HL-60/S4 treated with phorbol 12-myristate 13-acetate at 8.2 ng/mL for 4 days and 3 days (cell line): Measurements from ENCODE around the gene NGEF.
"Not testable (repeated sequence)": the region's sequence is repeated elsewhere in the genome, so short reads cannot be mapped to it uniquely, and the experiment has no call there.

ENCODE experiments used
- in situ Hi-C: fragments of 300-500 bp; cut with MboI; formaldehyde crosslinking; loops from 2 replicates; pipeline ENCODE4 v1.15.0; 2022; ENCODE audit warnings: low sequenced_read_pairs

The NGEF gene

DNA sequence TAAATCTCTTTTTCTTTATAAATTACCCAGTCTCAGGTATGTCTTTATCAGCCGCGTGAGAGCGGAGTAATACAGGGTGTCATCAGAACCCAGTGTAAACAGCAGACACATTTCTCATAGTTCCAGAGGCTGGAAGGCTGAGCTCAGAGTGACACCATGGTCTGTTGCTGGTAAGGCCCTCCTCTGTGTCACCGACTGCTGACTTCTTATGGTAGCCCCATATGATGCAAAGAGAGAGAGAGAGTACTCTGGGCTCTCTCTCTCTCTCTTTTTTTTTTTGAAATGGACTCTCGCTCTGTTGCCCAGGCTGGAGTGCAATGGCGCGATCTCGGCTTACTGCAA, 83.0 kb downstream of the NGEF start:
- in situ Hi-C loops: no loop called here

DNA sequence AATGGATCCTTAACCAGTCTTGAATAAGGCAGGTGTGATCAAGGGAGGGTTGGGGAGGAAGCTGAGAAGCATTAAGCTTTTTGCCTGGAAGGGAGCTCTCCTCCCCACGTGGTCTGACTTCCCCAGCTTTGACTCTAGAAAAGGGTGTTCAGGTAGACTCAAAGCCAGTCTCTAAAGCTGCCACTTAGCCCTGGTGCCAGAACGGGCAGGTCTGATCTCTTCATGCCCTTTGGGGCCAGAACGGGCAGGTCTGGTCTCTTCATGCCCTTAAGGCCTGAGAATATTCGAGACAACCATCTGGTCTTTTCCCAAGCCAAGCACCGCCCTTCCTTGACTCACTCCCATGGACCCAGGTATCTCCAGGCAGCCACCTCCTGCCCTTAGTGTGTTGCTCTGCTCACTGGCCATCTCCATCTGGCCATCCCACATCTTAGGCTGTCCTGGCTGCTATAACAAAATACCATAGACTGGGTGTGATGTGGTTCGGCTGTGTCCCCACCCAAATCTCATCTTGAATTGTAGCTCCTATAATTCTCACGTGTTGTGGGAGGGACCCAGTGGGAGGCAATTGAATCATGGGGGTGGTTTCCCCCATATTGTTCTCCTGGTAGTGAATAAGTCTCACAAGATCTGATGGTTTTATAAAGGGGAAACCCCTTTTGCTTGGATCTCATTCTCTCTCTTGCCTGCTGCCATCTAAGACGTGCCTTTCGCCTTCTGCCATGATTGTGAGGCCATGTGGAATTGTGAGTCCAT, 83.6 kb downstream of the NGEF start:
- in situ Hi-C loops: no loop called here

DNA sequence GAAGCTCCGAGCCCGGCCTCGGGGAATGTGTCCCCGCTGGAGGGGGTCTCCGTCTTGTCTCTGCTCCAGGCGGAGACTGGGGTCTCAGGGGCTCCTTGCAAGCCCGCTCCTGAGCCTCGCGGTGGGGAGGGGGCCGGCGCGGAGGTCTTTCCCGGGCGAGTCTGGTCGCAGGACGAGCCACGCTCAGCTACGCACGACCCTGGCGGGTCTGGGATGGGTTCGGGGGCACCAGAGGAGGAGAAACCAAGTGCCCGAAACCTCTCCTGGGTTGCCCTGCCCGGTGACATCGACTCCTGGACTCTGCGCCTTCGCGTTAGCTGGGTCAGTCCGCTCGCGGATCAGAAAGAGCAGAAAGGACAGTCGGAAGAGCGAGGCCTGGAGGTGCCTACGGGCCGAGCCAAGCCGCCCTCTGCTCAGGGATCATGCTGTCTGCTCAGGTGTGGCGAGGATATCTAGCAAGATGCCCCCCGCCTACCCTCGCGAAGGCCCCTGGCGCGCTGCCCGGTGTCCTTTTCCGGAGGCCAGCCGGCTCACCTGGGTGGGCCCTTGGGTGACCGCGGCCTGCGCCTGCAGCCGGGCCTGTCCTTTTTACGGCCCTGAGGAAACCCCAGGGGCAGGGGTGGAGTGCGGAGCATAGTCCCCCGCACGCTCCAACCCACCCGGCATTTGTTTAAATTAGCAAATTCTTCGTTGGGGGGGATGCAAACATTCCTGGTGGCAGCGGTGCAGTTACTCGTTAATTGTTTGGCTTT, 84.3 kb downstream of the NGEF start:
- in situ Hi-C loops: no loop called here

DNA sequence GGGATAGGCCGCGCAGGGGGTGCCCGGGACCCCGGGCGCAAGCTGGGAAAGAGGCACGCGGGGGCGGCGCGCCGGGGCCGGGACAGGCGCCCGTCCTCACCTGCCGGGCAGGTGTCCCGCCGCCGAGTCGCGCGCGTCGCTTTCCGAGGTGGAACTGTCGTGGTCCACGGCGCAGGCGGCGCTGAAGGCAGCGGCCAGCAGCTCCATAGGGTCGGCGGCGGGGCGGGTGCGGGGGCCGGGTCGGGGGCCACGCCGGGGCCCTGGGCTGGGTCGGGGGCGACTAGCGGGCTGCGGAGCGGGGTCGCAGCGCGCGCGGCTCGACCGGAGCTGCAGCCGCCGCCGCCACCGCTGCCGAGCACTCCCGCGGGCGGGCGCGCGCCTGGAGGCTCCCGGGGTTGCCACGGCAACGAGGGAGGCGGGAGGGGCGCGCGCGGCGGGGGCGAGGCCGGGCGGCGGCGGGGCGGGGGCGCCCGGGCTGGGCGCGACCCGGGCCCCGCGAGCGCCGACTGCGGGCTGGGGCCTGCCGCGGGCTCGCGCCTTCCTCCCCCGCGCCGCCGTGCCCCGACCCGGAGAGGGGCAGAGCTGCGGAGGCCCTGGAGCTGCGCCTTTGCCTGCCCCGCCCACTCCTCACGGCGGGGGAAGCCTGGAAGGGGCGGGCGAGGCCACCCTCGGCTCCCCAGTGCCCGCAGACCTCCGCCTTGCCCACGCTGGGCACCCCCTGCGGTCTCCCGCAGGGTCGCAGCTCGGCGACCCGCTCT, 85.1 kb downstream of the NGEF start:
- in situ Hi-C loops: no loop called here

DNA sequence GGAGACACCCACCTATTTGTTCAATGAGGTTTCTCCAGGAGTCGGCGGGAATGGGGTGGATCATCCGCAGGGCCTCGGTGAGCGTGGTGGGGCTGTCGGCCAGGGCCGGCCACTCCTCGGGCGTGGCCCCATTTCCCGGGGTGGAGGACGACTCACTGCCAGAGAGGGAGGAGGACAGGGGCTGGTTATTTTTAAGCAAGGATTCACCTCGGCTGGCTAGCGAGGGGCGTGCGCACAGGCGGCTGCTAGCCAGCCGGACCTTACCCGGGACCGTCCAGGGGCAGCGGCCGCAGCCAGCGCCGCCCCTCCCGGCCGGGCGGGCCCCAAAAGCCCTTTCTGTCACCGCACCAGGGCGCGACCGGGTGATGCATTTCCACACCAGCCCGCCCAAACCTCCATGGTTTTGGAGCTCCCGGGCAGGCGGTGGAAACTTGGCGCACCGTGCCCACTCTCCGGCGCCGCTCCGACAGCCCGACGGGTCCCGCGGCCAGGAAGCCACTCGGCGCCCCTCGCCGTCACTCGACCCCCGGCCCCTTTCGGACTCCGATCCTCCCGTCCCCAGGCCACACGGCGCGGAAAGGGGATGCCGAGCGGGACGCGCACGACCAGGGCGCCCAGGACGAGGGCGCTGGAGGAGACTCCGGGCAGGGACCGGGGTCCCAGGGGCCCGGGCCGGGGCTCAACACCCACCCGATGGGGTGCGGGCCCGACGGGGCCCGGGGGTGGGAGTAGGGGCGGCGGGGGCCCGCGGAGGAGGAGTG, 85.8 kb downstream of the NGEF start:
- in situ Hi-C loops: no loop called here

DNA sequence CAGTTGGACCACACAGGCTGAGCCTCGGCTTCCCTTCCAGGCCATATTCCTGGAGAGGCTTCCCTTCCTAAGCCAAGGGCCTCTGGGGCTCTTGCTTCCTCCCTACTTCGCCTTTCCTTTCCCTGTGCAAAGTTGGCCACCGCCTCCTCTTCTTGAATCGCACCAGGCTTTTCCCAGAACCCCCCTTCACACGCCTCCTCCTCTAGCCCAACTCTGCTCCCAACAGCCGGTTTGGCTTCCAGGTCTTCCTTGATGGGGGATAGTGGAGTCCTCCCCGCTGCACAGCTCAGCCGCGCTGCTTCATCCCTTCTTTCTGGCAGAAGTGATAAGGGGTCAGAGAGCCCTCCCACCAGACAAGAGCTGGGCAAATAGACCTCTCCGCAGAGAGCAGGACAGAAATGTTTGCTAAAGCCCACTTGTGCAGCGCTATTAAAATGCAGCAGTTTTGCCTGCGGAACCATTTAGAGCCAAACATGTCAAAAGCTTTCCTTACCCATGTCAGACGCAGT, 86.6 kb downstream of the NGEF start:
- in situ Hi-C loops: no loop called here

DNA sequence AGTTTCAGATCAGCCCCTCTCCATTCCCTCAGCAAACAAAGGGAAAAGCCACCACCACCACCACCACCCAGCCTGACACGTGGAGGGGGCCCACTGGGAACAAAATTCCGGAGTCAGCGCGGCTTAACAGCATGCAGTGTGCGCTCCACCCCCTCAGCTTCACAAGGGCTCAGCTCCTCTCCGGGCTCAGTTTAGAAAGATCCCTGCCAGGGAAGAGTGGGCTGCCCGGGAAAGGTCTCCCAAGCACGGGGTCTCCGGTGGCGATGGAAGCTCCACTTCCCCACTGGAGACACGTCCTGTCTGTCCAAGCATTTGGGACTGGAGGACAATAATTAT, 87.3 kb downstream of the NGEF start:
- in situ Hi-C loops: no loop called here

DNA sequence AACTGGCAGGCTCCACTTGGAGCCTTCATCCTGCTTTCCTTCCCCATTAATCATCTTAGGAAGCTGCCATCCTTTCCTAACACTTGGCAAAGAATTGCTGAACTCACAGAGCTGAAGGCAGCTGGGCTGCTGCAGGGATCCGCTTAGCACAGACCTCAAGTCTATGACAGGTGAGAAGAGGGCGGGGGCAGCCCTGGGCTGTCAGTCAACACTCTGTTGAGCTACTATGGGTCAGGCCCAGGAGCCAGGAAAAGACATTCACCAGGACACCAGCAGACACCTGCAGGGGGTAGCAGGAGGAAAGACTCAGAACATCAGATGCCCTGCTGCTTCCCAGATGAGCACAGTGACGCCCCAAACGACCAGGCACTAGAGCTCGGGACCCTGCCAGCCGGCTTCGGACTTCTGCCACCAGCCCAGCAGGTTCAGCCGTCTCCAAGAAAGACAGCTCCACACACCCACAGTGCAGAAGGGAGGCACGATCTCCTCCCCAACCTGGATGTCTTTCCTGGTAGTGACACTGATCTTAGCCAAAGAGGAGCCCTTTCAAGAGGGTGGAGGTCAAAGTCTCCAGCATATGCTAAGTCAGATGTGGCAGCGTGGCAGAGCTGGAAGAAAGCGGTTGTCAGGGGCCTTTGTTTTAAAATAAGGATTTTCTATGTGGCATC, 87.8 kb downstream of the NGEF start:
- in situ Hi-C loops: no loop called here

DNA sequence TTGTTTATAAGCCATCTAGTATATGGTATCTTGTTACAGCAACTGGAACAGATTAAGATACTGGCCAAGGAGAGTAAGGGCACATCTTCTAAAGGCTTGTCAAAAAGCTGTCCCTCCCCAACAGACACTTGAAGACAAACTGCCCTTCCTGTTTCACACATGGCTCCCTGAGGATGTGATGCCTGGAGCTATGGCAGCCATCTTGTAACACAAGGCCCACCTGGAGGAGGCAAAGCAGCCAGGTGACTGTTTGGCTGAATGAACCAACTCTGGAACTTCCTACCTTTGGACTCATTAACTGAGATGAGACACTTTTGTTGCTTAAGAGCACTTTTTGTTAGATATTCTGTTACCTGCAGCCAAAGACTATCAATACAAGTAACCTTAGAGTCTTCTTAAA, 88.6 kb downstream of the NGEF start:
- in situ Hi-C loops: no loop called here

DNA sequence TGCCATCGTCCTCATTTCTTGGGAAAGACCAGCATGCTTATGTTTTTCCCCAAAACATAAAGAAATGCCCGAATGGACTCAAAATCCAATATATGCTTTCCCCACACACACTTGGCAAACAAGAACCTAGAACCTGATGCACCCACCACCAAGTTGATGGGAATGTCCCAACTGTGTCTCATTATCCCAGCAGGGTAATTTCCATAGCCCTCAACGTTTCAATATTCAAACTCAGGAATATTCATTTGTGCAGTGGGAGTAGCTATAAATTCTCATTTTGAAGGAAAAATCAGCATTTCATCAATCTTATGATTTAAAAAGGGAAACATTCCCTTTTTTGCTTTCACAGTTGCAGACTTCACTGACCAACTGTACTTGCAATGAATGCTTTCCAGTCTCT, 92.3 kb downstream of the NGEF start:
- in situ Hi-C loops: no loop called here

DNA sequence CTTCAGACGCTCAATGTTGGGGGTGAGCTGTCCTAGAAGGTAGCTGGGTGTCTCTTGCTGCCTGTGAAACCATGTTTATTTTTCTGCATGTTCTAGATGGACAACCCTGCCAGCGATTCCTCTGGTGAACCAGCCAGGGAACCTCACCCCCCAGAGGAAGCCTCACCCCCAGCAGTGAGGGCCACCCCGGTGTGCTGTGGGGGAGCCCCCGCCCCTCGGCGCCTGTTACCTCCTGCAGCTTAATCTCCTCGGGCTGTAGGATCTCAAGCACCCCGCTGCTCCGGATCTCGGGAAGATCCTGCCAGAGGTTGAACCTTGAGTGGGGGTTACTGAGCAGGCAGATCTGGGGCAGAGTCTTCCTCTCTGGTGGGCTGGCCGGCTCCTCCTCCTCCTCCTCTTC, 93.0 kb downstream of the NGEF start:
- in situ Hi-C loops: no loop called here

DNA sequence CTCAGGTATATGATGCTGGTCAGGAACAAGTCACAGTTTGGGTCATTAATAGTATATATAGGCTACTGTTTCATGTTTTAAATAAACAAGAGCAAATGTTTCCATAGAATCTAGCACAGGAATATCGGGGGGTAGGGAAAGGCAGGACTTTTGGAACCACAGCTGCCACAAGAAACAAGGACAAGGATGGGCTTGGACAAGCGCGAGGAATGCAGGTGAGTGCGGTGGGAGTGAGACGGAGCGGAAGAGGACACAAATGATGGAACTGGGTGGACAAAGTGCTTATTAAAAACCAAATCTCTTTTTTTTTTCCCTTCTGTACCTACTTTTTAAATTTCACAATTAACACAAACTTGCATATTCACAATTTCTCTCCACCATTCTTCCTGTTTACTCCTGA, 93.9 kb downstream of the NGEF start:
- in situ Hi-C loops: no loop called here

DNA sequence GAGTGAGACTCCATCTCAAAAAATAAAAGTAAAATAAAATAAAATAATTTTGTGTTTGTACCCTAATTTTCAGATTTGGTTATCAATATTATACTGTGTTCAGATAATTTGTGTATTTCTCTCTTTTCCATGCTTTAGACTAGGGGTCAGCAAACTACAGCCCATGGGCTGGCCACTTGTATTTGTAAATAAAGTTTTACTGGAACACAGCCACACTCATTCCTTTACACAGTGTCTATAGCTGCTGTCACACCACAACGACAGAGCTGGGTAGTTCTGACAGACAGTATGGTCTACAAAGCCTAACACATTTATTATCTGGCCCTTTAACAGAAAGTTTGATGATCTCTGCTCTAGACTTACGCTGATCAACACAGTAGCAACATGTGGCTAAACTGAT, 99.2 kb downstream of the NGEF start:
- in situ Hi-C loops: no loop called here

DNA sequence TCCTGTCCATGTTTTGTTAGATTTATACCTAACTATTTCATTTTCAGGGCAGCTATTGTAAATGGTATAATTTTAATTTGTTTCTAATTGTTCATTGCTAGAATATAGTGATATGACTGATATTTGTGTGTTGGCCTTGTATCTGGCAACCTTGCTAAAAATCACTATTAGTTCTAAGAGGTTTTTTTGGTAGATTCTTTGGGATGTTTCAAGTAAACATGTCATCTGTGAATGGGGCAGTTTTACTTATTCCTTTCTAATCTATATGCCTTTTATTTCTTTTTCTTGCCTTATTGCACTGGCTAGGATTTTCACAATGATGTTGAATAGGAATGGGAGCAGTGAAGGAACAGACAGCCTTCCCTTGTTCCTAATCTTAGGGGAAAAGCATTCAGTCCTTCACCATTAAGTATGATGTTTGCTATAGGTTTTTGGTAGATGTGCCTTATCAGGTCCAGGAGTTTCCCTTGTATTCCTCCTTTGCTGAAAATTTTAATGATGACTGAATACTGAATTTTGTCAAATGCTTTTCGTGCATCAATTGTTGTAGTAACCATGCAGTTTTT, 101.3 kb downstream of the NGEF start:
- in situ Hi-C loops: no loop called here

DNA sequence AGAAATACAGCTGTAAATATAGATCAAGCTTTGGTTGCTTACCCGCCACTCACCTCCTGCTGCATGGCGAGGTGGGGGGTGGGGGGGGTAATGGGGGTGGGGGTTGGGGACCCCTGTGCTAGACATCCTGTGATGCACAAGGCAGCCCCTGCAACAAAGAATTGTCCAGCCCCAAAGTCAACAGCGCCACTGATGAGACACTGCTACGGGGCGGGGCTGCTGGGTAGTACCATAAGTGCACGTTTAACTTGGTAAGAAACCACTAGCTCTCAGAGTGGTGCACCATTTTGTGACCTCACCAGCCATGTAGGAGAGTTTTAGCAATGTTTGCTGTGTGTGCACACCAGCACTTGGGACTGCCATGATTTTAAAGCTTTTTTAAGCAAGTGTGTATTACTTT, 102.7 kb downstream of the NGEF start:
- in situ Hi-C loops: no loop called here

DNA sequence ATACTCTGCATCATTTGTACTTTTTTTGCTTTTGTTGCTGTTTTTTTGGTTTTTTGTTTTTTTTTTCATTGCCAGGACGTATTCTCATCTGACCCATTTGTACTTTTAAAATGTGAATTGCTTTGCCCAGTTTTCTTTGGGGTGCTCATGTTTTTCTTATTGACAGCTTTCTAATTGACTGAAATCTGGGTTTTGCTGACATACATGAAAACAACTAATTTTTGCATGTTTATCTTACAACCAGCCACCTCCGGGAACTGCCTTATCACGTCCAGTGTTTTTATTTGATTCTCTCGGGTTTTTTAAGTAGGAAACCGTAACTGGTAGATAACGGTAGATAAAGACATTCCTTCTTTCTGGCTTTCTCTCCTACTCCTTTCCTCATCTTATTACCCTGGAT, 104.4 kb downstream of the NGEF start:
- in situ Hi-C loops: no loop called here

DNA sequence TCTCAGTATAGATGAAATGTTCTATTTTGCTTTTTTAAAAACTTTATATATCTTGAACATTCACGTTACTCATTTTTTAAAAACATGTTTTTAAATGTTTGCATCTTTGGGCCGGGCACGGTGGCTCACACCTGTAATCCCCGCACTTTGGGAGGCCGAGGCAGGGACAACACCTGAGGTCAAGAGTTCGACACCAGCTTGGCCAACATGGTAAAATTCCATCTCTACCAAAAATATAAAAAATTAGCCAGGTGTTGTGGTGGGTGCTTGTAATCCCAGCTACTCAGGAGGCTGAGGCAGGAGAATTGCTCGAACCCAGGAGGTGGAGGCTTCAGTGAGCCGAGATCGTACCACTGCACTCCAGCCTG, 105.4 kb downstream of the NGEF start:
- in situ Hi-C loops: not testable (repeated sequence)

DNA sequence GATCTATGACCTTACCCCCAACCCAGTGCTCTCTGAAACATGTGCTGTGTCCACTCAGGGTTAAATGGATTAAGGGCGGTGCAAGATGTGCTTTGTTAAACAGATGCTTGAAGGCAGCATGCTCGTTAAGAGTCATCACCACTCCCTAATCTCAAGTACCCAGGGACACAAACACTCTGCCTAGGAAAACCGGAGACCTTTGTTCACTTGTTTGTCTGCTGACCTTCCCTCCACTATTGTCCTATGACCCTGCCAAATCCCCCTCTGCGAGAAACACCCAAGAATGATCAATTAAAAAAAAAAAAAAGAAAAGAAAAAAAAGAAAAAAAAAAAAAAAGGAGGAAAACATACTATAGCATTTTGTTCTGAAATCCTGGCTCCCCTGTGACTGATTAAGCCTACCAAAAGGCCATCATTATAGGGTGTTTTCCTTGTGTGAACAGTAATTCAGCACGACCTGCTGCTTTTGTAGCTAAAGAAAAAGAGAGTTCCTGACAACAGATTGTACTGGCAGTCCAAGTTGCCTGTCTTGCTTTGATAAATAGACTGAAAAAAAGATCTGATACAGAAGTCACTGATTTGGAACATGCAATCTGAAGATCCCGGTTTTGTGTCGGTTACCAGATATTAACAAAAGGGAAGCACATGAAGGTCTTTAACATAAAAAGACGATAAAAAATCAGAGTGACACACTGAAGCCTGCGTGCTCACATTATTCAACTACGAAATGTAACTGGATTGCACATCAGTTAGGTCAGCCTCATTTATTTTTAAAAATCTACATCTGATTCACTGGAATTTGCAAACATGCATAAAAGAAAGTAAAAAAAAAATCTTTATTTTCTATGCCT, 106.0 kb downstream of the NGEF start:
- in situ Hi-C loops: not testable (repeated sequence)

DNA sequence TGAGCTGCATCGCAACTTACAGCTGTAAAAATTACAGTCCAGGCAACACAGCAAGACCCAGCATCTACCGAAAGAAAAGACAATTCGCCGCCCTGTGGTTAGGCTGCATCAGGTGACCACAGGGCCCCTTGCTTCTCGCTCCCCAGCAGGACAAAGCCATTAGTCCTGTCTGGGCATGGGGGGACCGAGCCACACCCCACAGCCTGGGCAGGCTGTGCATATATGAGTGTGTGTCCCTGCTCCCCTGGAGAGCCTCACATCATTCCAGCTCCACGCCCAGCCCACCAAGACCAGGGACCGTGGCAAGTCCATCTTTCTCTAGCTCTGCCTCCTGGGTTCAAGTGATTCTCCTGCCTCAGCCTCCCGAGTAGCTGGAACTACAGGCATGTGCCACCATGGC, 109.1 kb downstream of the NGEF start:
- in situ Hi-C loops: no loop called here
